Measurements from ENCODE around the gene KMT5B. TPM values are rescaled to one million over a fixed set of nuclear protein-coding genes. Genes with fewer than 3 reads are reported as not detected.

Gene KMT5B
- total RNA-seq, 4 donors from 2014 or later = 57.4 to 84.2 (median 67.4) TPM

DNA sequence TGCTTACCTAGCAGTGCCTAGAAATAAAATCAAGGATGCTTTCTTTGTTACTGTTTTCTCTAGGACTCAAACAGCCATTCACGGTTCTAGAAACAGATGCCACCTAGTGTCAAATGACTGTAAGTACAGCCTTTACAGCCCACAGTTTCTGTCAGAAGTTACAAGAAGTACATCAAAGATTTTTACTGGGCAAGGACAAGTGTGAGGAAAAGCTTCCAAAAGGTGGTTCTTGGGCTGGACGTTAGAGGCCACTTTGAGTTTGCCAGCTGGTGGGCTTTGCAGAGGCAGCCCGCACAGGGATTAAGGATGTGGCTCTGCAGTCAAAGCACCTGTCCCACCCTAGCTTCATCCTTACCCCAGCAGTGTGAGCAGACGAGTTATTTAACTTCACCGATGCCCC, 6.9 kb downstream of the KMT5B start:
- H3K27me3 ChIP-seq = no peaks in the 10 kb centered on the region
- no peaks in the 10 kb centered on the region for H3K9me3 ChIP-seq
- no peak for DNase-seq
- H3K4me3 ChIP-seq (replicated peaks in 1 of 3) = no peak overlapping the region
- intact Hi-C loops (cut with DNase I) = no loop called here
- H3K36me3 ChIP-seq = no peaks in the 10 kb centered on the region
- H3K4me1 ChIP-seq = peaks cover 49 to 70% of the 10 kb centered on the region in 2 donors
- WGBS, 2 donors = 34 to 40% methylated on average over 4 to 5 of the region's 5 CpGs
- peak overlapping the region; percentile 13 to 46 (median 37) for H3K27ac ChIP-seq
- no peak for TF ChIP-seq POLR2A (IDR thresholded peaks at IDR 0.05)
- TF ChIP-seq, protein P1, sequence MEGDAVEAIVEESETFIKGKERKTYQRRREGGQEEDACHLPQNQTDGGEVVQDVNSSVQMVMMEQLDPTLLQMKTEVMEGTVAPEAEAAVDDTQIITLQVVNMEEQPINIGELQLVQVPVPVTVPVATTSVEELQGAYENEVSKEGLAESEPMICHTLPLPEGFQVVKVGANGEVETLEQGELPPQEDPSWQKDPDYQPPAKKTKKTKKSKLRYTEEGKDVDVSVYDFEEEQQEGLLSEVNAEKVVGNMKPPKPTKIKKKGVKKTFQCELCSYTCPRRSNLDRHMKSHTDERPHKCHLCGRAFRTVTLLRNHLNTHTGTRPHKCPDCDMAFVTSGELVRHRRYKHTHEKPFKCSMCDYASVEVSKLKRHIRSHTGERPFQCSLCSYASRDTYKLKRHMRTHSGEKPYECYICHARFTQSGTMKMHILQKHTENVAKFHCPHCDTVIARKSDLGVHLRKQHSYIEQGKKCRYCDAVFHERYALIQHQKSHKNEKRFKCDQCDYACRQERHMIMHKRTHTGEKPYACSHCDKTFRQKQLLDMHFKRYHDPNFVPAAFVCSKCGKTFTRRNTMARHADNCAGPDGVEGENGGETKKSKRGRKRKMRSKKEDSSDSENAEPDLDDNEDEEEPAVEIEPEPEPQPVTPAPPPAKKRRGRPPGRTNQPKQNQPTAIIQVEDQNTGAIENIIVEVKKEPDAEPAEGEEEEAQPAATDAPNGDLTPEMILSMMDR (IDR thresholded peaks at IDR 0.05) = peak; percentile 53 to 83 (median 82)

GRCh38 chr11:68204402-68204801, 8.7 kb downstream of the KMT5B start:
- Histone ChIP-seq H3K27ac (peak overlapping the region; percentile 47 to 64 (median 47)), H3K27me3 (no peaks in the 10 kb centered on the region), H3K9me3 (no peaks in the 10 kb centered on the region), H3K4me1 (peaks cover 47 to 73% of the 10 kb centered on the region in 2 donors), H3K4me3 (replicated peaks in 1 of 3) (no peak overlapping the region), H3K36me3 (no peaks in the 10 kb centered on the region)
- 75 to 76% methylated on average over 6 of the region's 6 CpGs for whole genome bisulfite sequencing, 2 donors
- intact Hi-C loops (cut with DNase I) = no loop called here
- no peak for DNase-seq
- TF ChIP-seq POLR2A (IDR thresholded peaks at IDR 0.05) = no peak
- TF ChIP-seq, protein P1 (IDR thresholded peaks at IDR 0.05) = no peak

- no peak for TF ChIP-seq POLR2A (IDR thresholded peaks at IDR 0.05)
- TF ChIP-seq, protein P1 (IDR thresholded peaks at IDR 0.05) = no peak
- no peaks in the 10 kb centered on the region for H3K36me3 ChIP-seq
- H3K4me3 ChIP-seq (replicated peaks in 1 of 3) = no peak overlapping the region
- peaks cover 50 to 76% of the 10 kb centered on the region in 2 donors for H3K4me1 ChIP-seq
- no peaks in the 10 kb centered on the region for H3K9me3 ChIP-seq
- H3K27ac ChIP-seq = peak overlapping the region in 1 of 3 donors; percentile 18
- intact Hi-C loops (cut with DNase I) = no loop called here
- DNase-seq = no peak
- 67 to 70% methylated on average over 2 of the region's 2 CpGs for WGBS, 2 donors
- H3K27me3 ChIP-seq = no peaks in the 10 kb centered on the region
Measured at GRCh38 chr11:68202165-68202564, 10.9 kb downstream of the KMT5B start.

- WGBS, 2 donors = 84 to 89% methylated on average over 4 of the region's 4 CpGs
- Histone ChIP-seq H3K9me3 (no peaks in the 10 kb centered on the region), H3K27ac (no peak overlapping the region), H3K4me3 (replicated peaks in 1 of 3) (no peak overlapping the region), H3K36me3 (no peaks in the 10 kb centered on the region), H3K4me1 (peaks cover 50 to 78% of the 10 kb centered on the region in 2 donors), H3K27me3 (no peaks in the 10 kb centered on the region)
- TF ChIP-seq, protein P1 (IDR thresholded peaks at IDR 0.05) = no peak
- TF ChIP-seq POLR2A (IDR thresholded peaks at IDR 0.05) = no peak
- no peak for DNase-seq
- intact Hi-C loops (cut with DNase I) = no loop called here
Measured at GRCh38 chr11:68201492-68201891, 11.6 kb downstream of the KMT5B start.

- Histone ChIP-seq H3K27ac (peak overlapping the region in 1 of 3 donors; percentile 26), H3K4me1 (peaks cover 50 to 76% of the 10 kb centered on the region in 2 donors), H3K4me3 (replicated peaks in 1 of 3) (no peak overlapping the region), H3K27me3 (no peaks in the 10 kb centered on the region), H3K36me3 (no peaks in the 10 kb centered on the region), H3K9me3 (no peaks in the 10 kb centered on the region)
- WGBS, 2 donors = 54 to 61% methylated on average over 3 of the region's 3 CpGs
- DNase-seq = no peak
- TF ChIP-seq POLR2A (IDR thresholded peaks at IDR 0.05) = no peak
- TF ChIP-seq, protein P1 (IDR thresholded peaks at IDR 0.05) = no peak
- intact Hi-C loops (cut with DNase I) = no loop called here
Measured at GRCh38 chr11:68200639-68201038, 12.5 kb downstream of the KMT5B start.

Data from thyroid gland (tissue), 4 donors.